Measurements from ENCODE around the gene ETV5. TPM values are rescaled to one million over a fixed set of nuclear protein-coding genes. Genes with fewer than 3 reads are reported as not detected.
"Not testable (repeated sequence)": the region's sequence is repeated elsewhere in the genome, so short reads cannot be mapped to it uniquely, and the experiment has no call there.

The ETV5 gene
- total RNA-seq, 4 donors from 2014 or later, result 9.8 to 18.3 (median 12.2) TPM

- Histone ChIP-seq H3K27me3 (no peaks in the 10 kb centered on the region), H3K9me3 (peaks cover 0 to 16% (median 0%) of the 10 kb centered on the region in 4 donors), H3K4me1 (no peaks in the 10 kb centered on the region), H3K4me3 (no peak overlapping the region), H3K27ac (no peak overlapping the region), H3K36me3 (no peaks in the 10 kb centered on the region)
- TF ChIP-seq CTCF (IDR thresholded peaks at IDR 0.05), result no peak
- TF ChIP-seq EP300 (IDR thresholded peaks at IDR 0.05), result no peak
- no peak for TF ChIP-seq POLR2A (IDR thresholded peaks at IDR 0.05)
- 73 to 75% methylated on average over 4 of the region's 4 CpGs for WGBS, 2 donors
- no peak for DNase-seq (ENCODE audit: low spot score in 2 of 2)
These were observed 73.6 kb downstream of the ETV5 start for GRCh38 chr3:186035277-186035676.

GRCh38 chr3:186032321-186032720 lies 76.6 kb downstream of the ETV5 start:
- H3K4me1 ChIP-seq, result no peaks in the 10 kb centered on the region
- no peaks in the 10 kb centered on the region for H3K27me3 ChIP-seq
- no peaks in the 10 kb centered on the region for H3K9me3 ChIP-seq
- no peaks in the 10 kb centered on the region for H3K36me3 ChIP-seq
- no peak for TF ChIP-seq EP300 (IDR thresholded peaks at IDR 0.05)
- no peak for TF ChIP-seq POLR2A (IDR thresholded peaks at IDR 0.05)
- TF ChIP-seq CTCF (IDR thresholded peaks at IDR 0.05), result no peak
- H3K4me3 ChIP-seq, result no peak overlapping the region
- no peak overlapping the region for H3K27ac ChIP-seq
- 74 to 83% methylated on average over 1 of the region's 1 CpG for WGBS, 2 donors
- DNase-seq (ENCODE audit: low spot score in 2 of 2), result no peak

GRCh38 chr3:186025993-186026392 lies 82.9 kb downstream of the ETV5 start:
- 80 to 84% methylated on average over 5 of the region's 5 CpGs for WGBS, 2 donors
- not testable (repeated sequence) for H3K27me3 ChIP-seq; H3K36me3 ChIP-seq; DNase-seq (ENCODE audit: low spot score in 2 of 2); H3K4me3 ChIP-seq; H3K27ac ChIP-seq; H3K9me3 ChIP-seq
- H3K4me1 ChIP-seq, result peaks cover 0 to 15% (median 0%) of the 10 kb centered on the region in 4 donors

GRCh38 chr3:186025161-186025560 lies 83.7 kb downstream of the ETV5 start:
- Histone ChIP-seq H3K27me3 (no peaks in the 10 kb centered on the region), H3K27ac (no peak overlapping the region), H3K4me3 (no peak overlapping the region), H3K36me3 (no peaks in the 10 kb centered on the region), H3K4me1 (peaks cover 0 to 15% (median 0%) of the 10 kb centered on the region in 4 donors), H3K9me3 (no peaks in the 10 kb centered on the region)
- TF ChIP-seq EP300 (IDR thresholded peaks at IDR 0.05), result no peak
- TF ChIP-seq POLR2A (IDR thresholded peaks at IDR 0.05), result no peak
- TF ChIP-seq CTCF (IDR thresholded peaks at IDR 0.05), result no peak
- DNase-seq (ENCODE audit: low spot score in 2 of 2), result no peak
- 36 to 41% methylated on average over 5 of the region's 5 CpGs for WGBS, 2 donors

GRCh38 chr3:186024210-186024609 lies 84.7 kb downstream of the ETV5 start:
- Histone ChIP-seq H3K27me3 (no peaks in the 10 kb centered on the region), H3K36me3 (no peaks in the 10 kb centered on the region), H3K9me3 (no peaks in the 10 kb centered on the region), H3K4me3 (peak overlapping the region in 1 of 4 donors; percentile 8), H3K27ac (peak overlapping the region in 2 of 4 donors; percentile 60 to 61), H3K4me1 (peaks cover 0 to 15% (median 0%) of the 10 kb centered on the region in 4 donors)
- TF ChIP-seq EP300 (IDR thresholded peaks at IDR 0.05), result peak in 1 of 2 donors; percentile 21
- no peak for TF ChIP-seq POLR2A (IDR thresholded peaks at IDR 0.05)
- TF ChIP-seq CTCF (IDR thresholded peaks at IDR 0.05), result no peak
- peak in 1 of 2 donors; percentile 33 for DNase-seq (ENCODE audit: low spot score in 2 of 2)
- WGBS, 2 donors, result 42 to 50% methylated on average over 6 of the region's 6 CpGs

- no peak overlapping the region for H3K27ac ChIP-seq
- TF ChIP-seq CTCF (IDR thresholded peaks at IDR 0.05) (no peak), POLR2A (IDR thresholded peaks at IDR 0.05) (no peak), EP300 (IDR thresholded peaks at IDR 0.05) (no peak)
- DNase-seq (ENCODE audit: low spot score in 2 of 2), result no peak
- H3K4me3 ChIP-seq, result no peak overlapping the region
- no peaks in the 10 kb centered on the region for H3K27me3 ChIP-seq
- no peaks in the 10 kb centered on the region for H3K9me3 ChIP-seq
- peaks cover 0 to 15% (median 0%) of the 10 kb centered on the region in 4 donors for H3K4me1 ChIP-seq
- H3K36me3 ChIP-seq, result no peaks in the 10 kb centered on the region
- 73 to 75% methylated on average over 3 of the region's 3 CpGs for WGBS, 2 donors
These were observed 86.0 kb downstream of the ETV5 start for GRCh38 chr3:186022931-186023330.

Data from tibial nerve (tissue), 4 donors.